Skeletal muscle tissue (tissue), 4 donors: ENCODE results near the gene GSG1L. TPM values are rescaled to one million over a fixed set of nuclear protein-coding genes. Genes with fewer than 3 reads are reported as not detected.

Experiments used
- H3K27ac ChIP-seq: one replicate; pipeline ENCODE4 v1.7.0; 2013; ENCODE audit warnings: mild to moderate bottlenecking, low read depth, low read length, inconsistent platforms
- H3K27me3 ChIP-seq, 3 donors: one replicate each; pipeline ENCODE4 v1.7.0; 2013; ENCODE audit warnings: low read length in 3 of 3; ENCODE audit not compliant: control insufficient read depth in 3 of 3, insufficient read depth in 3 of 3
- H3K36me3 ChIP-seq, 3 donors: one replicate each; pipeline ENCODE4 v1.7.0; 2013; ENCODE audit warnings: low read length in 3 of 3; ENCODE audit not compliant: control insufficient read depth in 3 of 3, insufficient read depth in 3 of 3
- H3K4me1 ChIP-seq, 3 donors: one replicate each; pipeline ENCODE4 v1.7.0; 2013; ENCODE audit warnings: low read length in 3 of 3, mild to moderate bottlenecking in 3 of 3; ENCODE audit not compliant: control insufficient read depth in 3 of 3, insufficient read depth in 3 of 3
- H3K4me3 ChIP-seq, 3 donors: one replicate each; pipeline ENCODE4 v1.7.0; 2013; ENCODE audit warnings: low read length in 3 of 3
- H3K9ac ChIP-seq, 3 donors: one replicate each; pipeline ENCODE4 v1.7.0; 2013; ENCODE audit warnings: low read length in 3 of 3, mild to moderate bottlenecking in 3 of 3, moderate library complexity in 2 of 3, low read depth in 1 of 3
- H3K9me3 ChIP-seq, 3 donors: one replicate each; pipeline ENCODE4 v1.7.0; 2013; ENCODE audit warnings: low read length in 3 of 3; ENCODE audit not compliant: control insufficient read depth in 3 of 3
- total RNA-seq: library from RNA; depleted of rRNA; stranded (reverse); fragments of >200 nt; gene quantifications from one replicate; pipeline ENCODE4 v1.2.3, GENCODE V29; 2014
- donor health status: Osteomylitis.

The GSG1L gene
- total RNA-seq, 1 donor from 2014 or later, result 2.1 TPM

DNA sequence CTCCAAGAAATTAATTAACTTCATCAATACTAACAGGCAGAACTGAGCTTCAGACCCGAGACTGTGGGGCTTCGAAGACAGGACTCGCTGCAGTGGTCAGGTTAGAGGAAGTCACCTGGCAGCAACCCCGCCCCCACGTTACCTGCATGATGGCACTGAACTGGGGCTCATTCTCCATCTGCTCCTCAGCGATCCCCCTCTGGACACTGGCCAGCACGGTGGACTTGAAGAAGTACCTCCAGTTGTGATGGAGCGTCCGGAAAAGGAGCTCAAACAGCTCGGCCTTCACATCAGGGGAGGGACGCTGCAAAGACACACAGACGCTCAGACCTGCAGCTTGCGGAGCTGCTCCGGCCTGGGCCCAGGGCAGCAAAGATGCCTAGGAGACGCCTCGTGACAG, 40.9 kb upstream of the GSG1L start:
- Histone ChIP-seq H3K9me3 (no peaks in the 10 kb centered on the region), H3K27ac (no peak overlapping the region), H3K9ac (no peak overlapping the region), H3K27me3 (no peaks in the 10 kb centered on the region), H3K4me1 (no peaks in the 10 kb centered on the region), H3K4me3 (no peak overlapping the region), H3K36me3 (peaks cover 76 to 94% (median 86%) of the 10 kb centered on the region in 3 donors)

DNA sequence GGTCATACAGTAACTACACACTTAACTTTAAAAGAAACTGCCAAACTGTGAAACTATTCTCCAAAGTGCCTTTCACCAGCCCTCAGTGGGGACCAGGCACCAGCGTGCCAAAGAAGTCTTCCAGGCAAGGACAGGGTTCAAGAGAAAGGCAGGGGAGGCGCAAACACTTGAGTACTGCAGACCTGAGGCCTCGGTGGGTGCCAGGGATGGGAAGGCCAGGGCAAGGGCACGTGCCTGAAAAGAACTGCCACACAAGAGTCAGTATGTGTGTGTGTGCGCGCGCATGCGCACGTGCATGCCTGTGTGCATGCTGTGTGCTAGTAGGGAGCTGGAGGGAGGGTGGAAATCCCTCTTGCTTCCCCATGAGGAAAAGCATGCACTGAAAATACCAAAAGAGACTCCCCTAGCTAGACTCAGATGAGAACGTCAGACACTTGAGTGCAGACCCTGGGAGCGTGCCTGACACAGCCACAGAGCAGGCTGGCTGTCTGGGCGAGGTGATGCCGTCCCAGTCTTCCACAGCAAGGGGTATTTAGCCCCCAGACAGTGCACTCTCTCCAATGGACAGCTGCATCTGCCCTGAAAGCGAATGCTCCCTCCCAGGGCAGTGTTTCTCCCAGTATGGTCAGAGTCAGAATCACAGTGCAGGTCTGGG, 40.1 kb upstream of the GSG1L start:
- Histone ChIP-seq H3K36me3 (peaks cover 79 to 89% (median 86%) of the 10 kb centered on the region in 3 donors), H3K27ac (no peak overlapping the region), H3K4me1 (no peaks in the 10 kb centered on the region), H3K9ac (no peak overlapping the region), H3K4me3 (no peak overlapping the region), H3K9me3 (no peaks in the 10 kb centered on the region), H3K27me3 (no peaks in the 10 kb centered on the region)

DNA sequence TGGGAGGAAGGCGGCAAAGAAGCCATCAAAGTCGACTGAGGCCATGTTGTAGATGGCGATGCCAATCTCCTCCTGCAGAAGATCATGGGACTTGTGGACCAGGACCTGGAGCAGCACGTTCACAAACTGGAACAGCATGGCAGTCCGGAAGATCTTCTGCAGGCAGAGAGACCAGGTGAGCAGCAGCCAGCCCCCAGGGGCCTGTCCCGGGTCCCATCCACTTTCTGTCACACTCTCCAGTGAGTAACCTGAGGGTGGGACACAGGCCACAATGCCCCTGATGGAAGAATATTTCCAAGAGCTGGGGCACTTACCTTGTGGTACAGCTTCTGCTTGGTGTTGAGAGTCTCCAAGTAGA, 38.0 kb upstream of the GSG1L start:
- no peaks in the 10 kb centered on the region for H3K9me3 ChIP-seq
- no peaks in the 10 kb centered on the region for H3K27me3 ChIP-seq
- H3K4me3 ChIP-seq, result no peak overlapping the region
- peaks cover 75 to 77% (median 76%) of the 10 kb centered on the region in 3 donors for H3K36me3 ChIP-seq
- H3K9ac ChIP-seq, result no peak overlapping the region
- H3K27ac ChIP-seq, result no peak overlapping the region
- H3K4me1 ChIP-seq, result no peaks in the 10 kb centered on the region

DNA sequence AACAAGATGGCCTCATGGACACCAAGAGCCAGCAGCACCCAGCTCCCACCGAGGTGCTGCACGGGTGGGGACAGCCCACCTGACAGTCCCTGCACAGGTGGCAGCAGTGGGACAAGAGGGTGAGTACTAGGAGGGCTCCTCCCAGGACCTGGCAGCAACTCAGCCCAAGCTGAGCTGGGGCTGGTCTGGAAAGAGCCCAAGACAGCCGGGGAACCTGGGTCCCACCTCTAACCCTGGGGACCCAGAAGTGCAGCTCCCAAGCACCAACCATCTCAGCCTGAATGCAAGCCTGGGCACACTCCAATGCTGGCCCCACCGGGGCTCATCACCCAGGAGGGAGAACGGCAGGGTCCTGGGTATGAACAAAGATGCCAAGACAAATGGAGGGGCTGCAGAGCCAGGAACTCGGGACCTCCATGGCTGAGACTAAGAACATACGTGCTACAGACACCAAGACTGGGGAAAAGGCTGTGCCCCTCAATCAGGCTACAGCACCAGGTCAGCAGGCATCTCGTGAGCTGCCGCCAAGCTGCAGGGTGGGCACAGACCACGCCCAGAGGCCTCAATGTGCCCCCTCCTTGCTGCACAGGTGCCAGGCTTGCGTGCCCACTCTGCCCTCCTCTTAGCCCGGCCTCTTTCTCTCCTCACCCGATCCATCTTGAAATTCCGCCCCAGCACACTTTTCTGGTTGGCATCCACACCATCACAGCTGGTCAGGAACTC, 37.5 kb upstream of the GSG1L start:
- Histone ChIP-seq H3K27me3 (no peaks in the 10 kb centered on the region), H3K4me1 (no peaks in the 10 kb centered on the region), H3K4me3 (no peak overlapping the region), H3K9me3 (no peaks in the 10 kb centered on the region), H3K36me3 (peaks cover 70 to 72% (median 71%) of the 10 kb centered on the region in 3 donors), H3K27ac (no peak overlapping the region), H3K9ac (no peak overlapping the region)

DNA sequence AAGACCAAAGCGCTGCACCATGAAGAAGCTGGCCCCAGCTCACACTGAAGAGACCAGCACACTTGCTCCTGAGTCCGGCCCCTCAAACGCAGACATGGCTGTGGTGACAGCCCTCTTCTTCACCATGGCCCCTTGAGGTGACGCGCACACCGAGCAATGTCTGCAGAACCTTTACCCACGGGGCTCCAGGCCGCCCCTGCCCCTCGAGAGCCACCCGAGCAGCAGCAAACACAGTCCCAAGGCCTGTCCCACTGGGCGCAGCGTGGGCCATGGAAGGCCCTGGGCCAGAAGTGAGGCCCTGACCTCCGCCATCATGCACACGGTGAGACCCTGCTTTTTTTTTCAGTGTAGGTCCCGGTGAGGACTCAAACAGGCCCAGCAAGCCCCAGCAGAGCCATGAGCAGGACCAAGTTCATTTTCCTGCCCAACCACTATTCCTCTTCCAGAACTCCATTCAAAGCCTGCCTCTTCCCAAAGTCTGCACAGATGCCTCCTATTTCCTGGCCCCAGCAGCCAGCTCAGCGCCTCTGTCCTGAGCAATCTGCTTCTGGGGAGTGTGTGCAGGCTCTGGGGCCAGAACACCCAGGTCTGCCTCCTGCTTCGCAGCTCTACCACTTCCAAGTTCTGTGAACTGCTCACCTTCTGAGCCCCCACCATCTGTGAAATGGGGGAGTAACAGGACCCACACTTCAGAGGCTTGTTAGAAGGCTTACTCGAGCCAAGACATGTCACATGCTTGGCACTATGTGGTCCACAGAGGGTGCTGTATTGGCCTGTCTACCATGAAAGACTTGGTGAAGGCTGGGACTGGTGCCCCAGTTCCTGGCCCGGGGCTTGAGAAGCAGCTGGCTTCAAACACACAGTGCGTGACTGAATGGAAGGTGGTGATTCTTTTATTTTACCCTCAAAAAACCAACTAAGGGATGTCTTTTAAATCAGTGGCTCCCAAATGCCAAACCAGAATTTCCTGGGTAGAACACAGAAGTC, 35.7 kb upstream of the GSG1L start:
- H3K36me3 ChIP-seq, result peaks cover 52 to 56% (median 54%) of the 10 kb centered on the region in 3 donors
- H3K9ac ChIP-seq, result no peak overlapping the region
- no peaks in the 10 kb centered on the region for H3K9me3 ChIP-seq
- no peak overlapping the region for H3K4me3 ChIP-seq
- no peak overlapping the region for H3K27ac ChIP-seq
- no peaks in the 10 kb centered on the region for H3K4me1 ChIP-seq
- H3K27me3 ChIP-seq, result no peaks in the 10 kb centered on the region

DNA sequence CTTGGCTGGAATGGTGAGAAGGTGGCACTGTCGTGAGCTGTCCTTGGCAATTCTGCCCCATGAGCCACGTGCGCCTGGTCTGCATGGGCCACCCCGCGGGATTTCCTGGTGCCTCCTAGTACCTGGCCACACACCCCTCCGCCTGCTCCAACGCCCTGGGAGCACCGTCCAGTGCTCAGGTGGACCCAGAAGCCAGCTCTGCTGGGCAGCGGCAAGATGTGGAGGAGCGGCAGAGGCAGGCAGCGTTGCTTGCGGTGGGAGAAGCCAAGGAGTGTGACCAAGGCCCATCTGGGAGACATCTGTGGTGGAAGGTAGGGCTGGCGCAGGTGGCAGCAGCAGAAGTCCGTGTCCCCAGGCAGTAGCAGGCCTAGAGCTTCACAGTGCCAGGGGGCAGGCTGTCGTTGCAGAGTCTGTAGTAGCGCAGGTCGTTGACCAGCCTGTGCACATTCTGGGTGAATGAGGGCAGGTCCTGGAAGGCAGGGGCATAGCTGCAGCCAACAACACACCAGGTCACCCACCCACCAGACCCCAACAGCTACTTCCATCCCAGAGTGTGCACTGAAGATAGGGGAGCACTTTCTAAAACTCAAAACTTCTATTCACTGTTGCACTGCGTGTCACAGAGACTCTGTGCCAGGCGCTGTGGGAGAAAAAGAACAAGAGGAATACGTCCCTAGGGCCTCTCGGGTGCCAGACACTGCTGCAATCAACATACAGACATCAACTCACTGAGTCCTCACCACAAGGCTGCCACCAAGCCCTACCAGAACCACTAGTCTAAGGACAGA, 34.9 kb upstream of the GSG1L start:
- no peaks in the 10 kb centered on the region for H3K4me1 ChIP-seq
- no peak overlapping the region for H3K4me3 ChIP-seq
- H3K36me3 ChIP-seq, result peaks cover 43 to 47% (median 46%) of the 10 kb centered on the region in 3 donors
- no peak overlapping the region for H3K9ac ChIP-seq
- no peaks in the 10 kb centered on the region for H3K9me3 ChIP-seq
- no peaks in the 10 kb centered on the region for H3K27me3 ChIP-seq
- no peak overlapping the region for H3K27ac ChIP-seq

DNA sequence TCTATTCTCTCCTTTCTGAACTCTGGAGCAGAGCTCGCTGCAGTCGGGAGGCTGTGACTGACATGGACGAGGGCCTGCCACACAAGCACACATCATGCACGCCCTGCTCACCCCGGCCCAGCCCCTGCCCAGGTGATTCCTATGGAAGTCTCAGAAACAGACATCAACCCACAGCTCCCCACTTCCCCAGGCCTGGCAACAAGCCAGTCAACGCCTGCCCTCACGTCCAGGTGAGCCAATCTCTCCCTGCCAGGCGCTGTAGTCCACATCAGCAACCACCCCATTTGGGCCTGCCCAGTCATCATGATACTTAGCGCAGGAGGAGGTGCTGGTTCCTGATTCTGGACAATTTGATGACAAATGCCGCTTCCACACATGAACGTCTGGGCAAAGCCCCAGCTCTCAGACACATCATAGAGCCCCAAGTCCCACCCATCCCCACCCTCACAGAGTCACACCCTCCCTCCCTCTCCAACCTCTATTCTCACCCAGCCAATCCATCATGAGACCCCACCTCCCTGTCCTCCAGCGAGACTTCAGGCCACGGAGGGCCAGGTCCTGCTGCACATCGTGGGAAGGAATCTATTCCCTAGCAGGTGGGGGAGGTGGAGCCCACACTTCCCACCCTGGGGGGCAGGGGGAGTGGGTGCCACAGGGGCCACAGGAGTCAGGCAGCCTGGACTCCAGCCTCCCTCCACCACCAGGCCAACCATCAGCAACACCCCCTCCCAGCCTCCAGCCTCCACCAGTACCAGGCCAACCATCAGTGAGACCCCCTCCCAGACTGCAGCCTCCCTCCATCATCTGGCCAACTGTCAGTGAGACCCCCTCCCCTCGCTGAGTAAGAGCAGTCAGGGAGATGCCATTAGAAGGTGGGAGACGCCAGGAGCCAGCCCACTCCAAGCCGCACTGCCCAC, 33.7 kb upstream of the GSG1L start:
- no peaks in the 10 kb centered on the region for H3K27me3 ChIP-seq
- H3K4me3 ChIP-seq, result no peak overlapping the region
- peaks cover 33 to 39% (median 36%) of the 10 kb centered on the region in 3 donors for H3K36me3 ChIP-seq
- no peak overlapping the region for H3K27ac ChIP-seq
- no peak overlapping the region for H3K9ac ChIP-seq
- H3K9me3 ChIP-seq, result no peaks in the 10 kb centered on the region
- H3K4me1 ChIP-seq, result no peaks in the 10 kb centered on the region

DNA sequence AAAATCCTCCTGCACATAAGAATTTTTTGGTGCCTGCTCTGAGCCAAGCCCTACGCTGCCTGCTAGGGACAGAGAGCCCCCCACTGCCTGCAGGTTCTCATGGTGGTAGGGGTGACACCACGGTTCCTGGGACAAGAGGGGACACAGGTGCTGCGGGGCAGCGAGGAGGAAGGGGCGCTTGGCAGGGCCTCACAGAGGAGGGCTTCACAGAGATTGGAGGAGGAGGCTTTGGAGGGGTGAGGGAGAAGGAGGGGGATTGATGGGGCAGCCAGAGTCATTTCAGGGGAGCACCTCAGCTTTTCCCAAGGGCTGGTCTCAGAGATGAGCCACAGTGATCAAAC, 29.8 kb upstream of the GSG1L start:
- Histone ChIP-seq H3K4me3 (no peak overlapping the region), H3K27me3 (no peaks in the 10 kb centered on the region), H3K36me3 (peaks cover 5 to 9% (median 7%) of the 10 kb centered on the region in 3 donors), H3K9ac (no peak overlapping the region), H3K4me1 (no peaks in the 10 kb centered on the region), H3K9me3 (no peaks in the 10 kb centered on the region), H3K27ac (no peak overlapping the region)
